HG03558 (cell line): ENCODE data around the gene EN2.

Source experiments
- ATAC-seq: cut with Tn5 transposase; IDR thresholded peaks from one replicate; pipeline ENCODE4 v1.9.1; 2021; ENCODE audit warnings: moderate number of reproducible peaks; ENCODE audit not compliant: unreplicated experiment; ENCODE audit errors: extremely low read depth

The EN2 gene

DNA sequence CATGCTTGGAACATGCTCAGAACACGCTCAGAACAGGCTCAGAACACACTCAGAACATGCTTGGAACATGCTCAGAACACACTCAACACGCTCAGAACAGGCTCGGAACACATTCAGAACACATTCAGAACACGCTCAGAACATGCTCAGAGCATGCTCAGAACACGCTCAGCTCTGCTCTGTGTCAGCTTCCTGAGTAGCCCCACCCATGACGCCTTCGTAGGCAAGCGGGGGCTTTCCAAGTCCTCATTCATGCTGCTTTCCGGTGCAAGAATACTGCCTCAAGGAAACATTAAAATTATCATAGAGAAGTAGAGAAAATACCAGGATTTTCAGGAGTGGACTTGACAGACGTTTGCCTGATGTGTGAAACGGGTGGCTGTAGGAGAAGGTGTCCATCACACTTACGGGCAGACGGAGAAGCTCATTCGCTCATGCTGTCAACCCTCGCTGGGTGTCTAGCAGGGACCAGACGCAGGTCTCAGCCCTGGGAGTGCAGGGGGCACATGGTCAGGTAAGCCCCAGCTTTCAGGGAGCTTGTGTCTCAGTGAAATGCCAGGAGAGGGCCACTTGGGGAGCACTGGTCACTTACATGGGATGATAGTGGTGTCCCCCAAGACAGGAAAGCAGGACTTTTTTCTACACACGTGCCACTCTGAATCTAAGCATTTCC lies 24.7 kb downstream of the EN2 start:
- ATAC-seq: no peak

- no peak for ATAC-seq
Observed at GRCh38 chr7:155483245-155483644, 25.3 kb downstream of the EN2 start.

DNA sequence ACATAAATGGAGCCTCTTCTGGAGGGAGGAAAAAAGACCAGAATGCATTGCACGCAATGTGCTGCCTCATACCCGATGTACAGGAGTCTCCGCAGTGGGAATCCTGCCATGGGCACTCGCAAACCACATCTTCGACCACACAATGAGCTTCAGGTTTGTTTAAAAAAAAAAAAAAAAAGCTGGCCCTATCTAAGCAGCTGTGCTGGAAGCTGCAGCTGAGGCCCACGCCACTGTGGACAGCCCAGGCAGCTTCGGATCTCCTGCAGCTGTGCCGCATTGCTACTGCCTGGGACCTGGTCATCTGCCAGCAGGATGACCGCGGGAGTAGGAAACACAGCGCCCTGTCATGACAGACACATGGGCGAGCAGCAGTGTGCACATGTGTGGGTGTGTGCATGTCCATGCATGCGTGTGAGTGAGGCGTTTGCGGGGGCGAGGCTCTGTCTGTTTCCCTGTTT lies 26.0 kb downstream of the EN2 start:
- no peak for ATAC-seq

DNA sequence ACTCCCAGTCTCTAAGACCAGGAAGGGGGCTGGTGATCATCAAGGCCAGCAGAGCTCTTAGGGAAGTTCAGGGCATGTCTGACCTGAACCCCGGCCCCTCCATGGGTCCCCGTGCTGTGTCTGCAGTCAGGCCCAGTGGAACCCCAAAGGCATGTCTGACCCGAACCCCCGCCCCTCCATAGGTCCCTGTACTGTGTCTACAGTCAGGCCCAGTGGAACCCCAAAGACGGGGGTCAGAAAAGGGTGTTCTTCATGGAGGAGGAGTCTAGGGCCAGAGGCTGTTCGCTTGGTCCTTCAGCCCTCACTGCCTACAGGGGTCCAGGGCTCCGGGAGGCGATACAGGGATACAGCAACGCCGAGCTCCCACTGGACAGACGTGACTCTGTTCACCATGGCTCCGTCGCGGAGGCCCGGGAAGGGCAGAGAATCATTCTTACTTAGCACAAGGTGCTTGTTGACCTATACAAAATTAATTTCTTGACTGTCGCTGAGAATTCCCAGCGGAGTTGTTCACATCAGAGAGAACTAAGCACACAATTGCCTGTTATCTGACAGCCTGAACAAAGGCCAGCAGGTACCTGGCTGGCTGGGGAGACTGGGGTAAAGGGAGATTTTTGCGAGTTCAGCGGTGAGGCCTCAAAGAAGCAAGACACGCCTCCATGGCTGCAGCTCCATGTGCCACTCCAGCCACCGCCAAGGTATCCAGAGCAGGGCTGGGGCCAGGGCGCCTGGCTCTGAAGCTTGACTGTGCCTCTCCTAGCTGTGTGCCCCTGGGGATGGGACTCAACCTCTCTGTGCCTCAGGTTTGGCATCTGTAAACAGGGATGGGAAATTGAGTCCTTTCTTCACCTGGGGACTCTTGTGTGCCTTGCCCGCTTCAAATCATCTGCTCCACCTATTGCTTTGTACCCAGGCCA lies 26.8 kb downstream of the EN2 start:
- ATAC-seq: no peak

- no peak for ATAC-seq
Observed at GRCh38 chr7:155486783-155487508, 29.0 kb downstream of the EN2 start.

- no peak for ATAC-seq
Observed at GRCh38 chr7:155487509-155488482, 29.9 kb downstream of the EN2 start.

DNA sequence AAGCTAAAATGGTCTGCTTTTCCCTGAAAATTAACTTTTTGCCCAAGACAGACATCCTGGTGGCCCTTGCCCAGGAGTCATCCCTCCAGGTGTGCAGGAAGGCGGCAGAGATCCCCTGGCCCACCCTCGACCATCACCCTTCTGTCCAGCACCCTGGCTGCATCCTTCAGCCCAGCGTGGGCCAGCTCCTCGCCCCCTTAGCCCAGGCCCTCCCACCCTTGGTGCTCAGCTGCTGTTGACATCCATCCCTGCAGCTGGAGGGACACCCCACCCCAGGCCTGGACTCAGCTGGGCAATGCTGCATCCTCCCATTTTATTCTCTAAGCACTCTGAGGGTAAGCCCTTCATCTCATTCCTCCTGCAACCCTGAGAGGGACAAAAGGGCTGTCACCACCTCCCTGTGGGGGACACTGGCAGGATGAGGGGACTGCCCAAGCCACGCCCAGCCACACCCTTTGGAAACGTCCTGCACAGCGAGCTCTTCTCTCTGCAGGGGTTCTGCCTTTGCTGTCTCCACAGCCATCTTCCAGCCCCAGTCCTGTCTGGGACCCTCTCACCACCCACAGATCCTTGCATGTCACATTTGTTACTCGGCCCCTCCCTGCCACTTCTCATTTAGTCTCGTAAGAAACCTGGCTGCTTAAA lies 30.7 kb downstream of the EN2 start:
- no peak for ATAC-seq

DNA sequence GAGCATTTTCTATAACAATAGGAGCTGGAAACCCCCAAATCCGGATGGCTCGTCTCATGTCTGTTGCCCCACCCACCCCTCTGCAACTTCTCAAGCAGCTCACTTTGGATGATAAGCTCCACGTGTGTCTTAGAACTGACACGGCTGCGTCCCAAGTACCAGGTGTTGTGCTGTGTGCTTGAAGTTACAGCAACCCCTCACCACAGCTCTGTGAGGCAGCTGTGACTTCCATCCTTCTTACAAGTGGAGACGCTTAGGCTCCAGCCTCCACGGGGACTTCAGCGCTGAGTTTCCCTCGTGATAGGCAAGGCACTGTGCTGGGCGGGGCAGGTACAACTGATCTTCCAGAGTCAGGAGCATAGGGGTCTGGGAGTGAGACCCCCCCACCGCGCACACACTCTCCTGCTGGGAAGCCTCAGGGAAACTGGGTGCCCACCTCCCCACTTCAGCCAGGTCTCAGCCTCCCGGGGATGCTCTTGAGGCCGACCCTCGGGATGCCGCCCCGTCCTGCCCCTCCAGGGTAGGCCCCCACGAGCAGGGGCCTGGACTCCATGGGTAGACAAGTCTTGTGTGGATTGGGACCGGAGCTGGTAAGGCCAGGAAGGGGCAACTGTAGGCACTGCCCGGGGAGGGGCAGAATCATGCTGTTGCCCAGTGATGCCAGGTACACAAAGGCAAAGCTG lies 31.4 kb downstream of the EN2 start:
- ATAC-seq: no peak

DNA sequence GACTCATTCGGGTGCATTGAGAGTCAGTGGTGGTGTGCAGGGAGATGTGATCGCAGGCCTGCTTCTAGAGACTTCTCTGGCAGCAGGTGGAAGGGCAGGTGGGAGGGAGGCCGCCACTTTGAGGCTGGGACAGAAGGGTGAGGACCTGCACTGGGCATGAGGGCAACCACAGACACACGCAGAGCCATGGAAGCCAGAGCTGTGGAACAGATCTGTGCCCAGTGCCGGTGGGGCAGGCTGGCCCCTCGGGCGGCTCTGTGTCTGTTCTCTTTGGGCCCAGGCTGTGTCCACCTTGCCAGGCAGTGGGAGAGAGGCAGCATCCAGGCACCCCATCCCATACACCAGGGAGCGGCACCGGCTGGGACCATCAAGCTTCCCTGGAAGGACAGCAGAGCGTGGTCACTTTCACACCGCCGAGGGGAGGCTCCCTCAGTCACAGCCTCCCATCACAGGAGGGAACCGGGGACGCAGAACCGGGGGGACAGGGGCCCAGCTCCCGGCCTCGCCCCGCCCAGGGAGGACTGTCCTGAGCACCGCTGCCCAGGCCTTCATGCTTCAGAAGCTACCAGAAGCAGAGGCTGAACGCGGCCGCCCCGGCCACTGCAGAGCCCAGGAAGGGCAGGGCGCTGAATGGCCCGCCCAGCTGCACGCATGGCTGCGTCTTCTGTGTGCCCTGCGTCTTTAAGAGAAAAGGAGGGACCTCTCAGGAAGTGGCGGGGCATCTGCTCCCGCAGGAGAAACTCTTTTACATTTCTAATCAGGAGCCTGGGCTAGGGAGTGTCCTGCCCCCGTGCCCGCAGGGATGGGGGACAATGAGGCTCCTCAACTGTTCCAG lies 32.1 kb downstream of the EN2 start:
- ATAC-seq: no peak

- ATAC-seq: peak; percentile 79
Observed at GRCh38 chr7:155490697-155491628, 33.0 kb downstream of the EN2 start.

GRCh38 chr7:155491812-155492211 lies 33.9 kb downstream of the EN2 start:
- no peak for ATAC-seq

DNA sequence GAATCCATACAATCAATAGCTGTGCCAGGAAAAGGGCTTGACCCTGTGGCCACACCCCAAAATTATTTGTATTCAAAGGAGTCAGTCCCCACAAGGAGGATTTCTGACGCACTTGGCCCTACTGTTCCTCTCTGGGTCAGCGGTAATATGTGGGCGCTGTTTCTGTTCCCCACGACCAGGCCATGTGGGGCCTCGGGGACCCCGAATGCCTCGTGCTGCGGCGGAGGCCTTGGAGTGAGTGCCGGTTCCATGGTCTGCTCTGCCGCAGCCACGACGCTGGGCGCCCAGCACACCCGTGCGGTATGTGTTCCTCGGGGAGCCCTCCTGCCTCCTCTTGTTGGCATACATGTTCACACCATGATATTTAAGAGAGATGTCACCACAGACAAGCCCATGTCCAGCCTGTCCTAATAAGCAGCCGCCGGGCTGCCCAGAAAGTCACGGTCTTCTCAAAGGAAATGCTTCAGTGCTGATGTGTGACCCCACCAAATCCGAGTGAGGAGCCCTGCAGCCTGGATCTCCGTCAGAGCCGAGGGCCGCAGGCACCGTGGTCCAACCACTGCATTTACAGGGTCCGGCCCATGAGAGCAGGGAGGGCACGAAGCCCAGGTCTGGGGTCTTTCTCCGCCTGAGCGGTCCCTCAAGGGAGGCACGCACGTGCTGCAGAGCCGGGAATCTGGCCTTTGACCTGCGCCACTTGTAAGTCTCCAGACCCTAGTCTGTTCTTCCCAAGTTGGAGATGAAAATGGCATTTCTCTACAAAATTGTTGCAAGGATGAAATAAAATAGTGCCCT lies 36.0 kb downstream of the EN2 start:
- no peak for ATAC-seq

GRCh38 chr7:155494551-155494950 lies 36.6 kb downstream of the EN2 start:
- no peak for ATAC-seq

DNA sequence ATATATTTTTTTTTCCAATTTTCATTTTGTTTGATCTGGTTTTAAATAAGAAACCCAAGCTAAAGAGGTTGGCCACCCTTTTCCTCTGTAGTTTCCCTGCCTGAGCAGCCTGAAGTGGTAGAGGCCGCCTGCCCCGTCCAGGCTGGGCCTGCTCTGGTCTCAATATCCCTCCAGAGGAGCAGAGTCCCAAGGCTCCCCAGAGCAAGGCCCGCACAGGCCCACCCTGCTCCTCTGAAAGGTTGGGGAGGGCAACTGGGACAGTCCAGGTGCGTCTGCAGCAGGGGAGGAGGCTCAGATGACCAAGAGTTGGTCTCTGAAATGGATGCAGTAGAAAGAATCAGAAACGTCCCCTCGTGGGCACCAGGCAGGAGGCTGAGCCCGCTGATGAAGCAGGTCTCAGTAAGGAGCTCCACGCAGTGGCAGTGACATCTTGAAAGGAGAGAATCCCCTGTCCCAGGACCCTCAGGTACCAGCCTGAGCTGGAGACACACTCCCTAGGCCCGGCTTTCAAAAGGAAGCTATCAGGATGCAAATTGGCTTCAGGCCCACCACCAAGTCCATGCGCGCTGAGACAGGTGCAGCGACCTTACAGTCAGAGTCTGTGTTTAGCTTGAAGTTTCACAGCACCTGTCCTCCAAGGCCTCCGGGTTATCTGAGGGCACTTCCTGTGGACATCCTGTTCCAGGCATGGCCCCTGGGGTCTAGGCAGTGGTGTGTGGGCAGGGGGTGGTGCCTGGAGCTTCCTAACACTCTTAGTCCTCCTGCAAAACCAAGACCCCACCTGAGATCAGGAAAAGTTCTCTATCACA lies 37.7 kb downstream of the EN2 start:
- ATAC-seq: no peak
